ENCODE data around the gene NPTXR.
"Not testable (repeated sequence)": the region's sequence is repeated elsewhere in the genome, so short reads cannot be mapped to it uniquely, and the experiment has no call there.

Gene NPTXR

DNA sequence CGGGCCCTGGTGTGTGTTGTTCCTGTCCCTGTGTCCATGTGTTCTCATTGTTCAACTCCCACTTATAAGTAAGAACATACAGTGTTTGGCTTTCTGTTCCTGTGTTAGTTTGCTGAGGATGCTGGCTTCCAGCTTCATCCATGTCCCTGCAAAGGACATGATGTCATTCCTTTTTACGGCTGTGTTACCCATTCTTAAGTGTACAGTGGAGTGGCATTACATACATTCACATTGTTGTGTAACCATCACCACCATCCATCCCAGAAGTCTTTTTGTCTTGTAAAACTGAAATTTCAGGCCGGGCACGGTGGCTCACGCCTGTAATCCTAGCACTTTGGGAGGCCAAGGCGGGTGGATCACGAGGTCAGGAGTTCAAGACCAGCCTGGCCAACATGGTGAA is 10.6 kb upstream of the NPTXR start:
- DNase-seq (ENCODE audit: insufficient read length, low spot score); FAIRE-seq: not testable (repeated sequence)

DNA sequence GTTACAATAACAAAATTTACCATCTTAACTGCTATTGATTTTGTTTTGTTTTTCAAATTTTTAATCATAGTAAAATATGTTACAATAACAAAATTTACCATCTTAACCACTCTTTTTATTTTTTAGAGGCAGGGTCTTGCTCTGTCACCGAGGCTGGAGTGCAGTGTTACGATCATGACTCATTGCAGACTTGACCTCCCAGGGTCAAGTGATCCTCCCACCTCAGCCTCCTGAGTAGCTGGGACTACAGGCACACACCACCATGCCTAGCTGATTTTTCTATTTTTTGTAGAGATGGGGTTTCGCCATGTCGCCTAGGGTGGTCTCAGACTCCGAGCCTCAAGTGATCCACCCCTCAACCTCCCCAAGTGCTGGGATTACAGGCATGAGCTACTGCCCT is 10.1 kb upstream of the NPTXR start:
- not testable (repeated sequence) for DNase-seq (ENCODE audit: insufficient read length, low spot score); FAIRE-seq

DNA sequence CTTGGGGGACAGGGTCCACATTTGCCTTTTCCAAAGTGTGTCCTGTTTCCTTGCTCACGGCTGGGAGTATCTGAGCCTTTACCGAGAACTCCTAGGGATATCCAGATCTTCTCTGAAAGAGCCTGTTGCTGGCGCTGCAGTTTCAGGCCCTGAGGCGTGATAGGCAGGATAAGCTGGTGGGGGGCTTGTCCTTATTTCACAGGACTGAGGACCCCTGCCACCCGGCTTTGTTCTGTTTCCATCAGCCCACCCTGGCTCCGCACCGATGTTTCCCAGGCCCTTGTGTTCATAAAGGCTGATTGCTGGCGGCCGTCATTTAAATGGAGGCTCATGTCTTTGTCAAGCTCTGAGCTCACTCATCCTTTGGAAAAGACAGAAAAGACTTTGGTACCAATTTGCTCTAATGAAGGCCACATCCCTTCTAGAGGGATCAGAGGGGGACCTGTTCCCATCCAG is 9.4 kb upstream of the NPTXR start:
- FAIRE-seq, result no peak
- DNase-seq (ENCODE audit: insufficient read length, low spot score), result no peak

DNA sequence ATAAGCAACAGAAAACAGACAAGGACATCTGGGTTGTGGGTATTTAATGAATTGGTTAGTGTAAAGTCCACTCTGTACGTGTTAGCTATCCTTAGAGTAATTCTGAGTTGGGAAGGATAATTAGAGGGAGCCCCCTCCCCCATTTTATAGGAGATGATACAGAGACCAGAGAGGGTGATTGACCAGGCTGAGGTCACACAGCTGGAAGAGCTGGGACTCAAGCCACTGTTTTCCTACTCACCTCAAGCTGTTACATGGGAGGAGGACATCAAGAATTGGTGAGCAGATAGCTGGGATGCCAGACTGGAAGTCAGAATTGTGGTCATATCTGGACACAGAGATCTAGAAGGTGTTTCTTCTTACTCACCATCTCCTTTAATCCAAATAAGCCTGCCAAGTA is 8.7 kb upstream of the NPTXR start:
- FAIRE-seq, result no peak
- no peak for DNase-seq (ENCODE audit: insufficient read length, low spot score)

DNA sequence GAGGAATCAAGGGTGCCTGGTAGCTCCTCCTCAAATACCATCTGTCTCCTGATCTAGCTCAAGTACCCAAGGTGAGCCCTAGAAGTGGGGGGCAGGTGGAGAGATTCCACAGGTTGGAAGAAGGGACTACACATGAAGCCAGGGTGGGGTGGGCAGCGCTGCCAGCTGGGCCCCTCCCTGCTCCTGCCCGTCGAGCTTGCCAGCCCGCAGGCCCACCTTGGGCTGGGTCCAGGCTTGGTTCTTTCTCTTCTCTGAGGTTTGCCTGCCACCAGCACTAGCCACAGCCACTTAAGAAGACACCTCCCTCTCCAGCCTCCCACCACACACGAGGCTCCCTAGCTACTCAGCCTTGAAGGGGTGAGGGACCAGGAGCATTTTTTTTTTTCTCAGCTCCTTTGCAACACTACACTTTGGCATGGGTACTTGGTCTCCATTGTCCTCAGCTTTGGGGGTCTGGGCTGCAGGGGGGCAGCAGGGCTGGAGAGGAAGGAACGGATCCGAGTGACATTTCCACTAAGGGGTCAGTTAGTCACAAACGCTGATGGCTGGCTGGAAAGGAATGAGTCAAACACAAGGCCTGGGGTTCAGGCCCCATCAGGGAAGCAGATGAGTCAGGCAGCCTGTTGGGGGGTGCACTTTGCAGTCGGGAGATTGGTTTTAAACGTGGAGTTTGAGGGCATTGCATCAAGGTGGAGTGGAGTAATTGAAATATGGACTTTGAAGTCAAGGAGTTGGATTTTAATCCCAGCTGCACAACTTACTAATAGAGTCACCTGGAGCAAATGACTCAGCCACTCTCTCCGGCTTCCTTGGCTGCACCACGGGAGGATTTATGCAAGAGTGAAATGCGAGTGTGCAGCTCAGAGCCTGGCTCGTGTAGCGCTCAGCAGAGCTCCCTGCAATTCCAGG is 7.4 kb upstream of the NPTXR start:
- FAIRE-seq, result no peak
- DNase-seq (ENCODE audit: insufficient read length, low spot score), result no peak

DNA sequence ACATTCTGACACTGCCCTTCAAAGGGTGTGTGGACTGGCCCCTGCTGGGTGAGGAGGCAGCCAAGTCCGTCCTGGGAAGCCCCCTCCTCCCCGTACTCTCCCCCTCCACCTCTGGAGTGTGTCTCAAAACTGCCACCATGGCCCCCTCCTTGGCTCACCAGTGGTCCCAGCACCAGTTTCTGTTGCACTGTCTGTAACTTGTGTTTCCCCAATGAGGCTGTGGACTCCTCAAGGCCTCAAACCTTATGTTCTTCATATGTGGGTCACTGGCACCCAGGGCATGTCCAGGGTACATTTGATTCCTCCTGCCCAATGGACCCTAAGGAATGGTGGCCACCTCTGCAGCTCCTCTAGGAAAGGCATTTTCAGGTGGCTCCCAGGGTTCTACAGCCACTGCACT is 6.6 kb upstream of the NPTXR start:
- FAIRE-seq, result no peak
- no peak for DNase-seq (ENCODE audit: insufficient read length, low spot score)

DNA sequence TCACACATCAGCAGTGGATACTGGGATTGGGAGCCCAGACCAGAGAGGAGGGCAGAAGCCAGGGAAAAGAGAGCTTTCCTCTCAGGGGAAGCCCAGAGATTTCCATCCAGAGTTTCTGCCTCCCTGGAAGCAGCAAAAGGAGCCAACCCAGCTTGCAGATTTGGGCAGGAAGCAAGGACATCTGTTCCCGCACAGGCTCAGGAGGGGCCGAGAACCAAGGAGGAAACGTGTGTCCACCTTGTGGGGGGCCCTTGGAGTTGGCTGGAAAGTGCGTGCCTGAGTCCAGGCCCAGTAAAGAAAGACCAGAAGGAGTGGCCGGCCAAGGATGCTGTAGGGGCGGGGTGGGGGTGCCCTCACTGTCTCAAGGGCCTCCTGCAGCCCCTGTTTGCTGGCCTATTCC is 6.0 kb upstream of the NPTXR start:
- no peak for FAIRE-seq
- DNase-seq (ENCODE audit: insufficient read length, low spot score), result no peak

DNA sequence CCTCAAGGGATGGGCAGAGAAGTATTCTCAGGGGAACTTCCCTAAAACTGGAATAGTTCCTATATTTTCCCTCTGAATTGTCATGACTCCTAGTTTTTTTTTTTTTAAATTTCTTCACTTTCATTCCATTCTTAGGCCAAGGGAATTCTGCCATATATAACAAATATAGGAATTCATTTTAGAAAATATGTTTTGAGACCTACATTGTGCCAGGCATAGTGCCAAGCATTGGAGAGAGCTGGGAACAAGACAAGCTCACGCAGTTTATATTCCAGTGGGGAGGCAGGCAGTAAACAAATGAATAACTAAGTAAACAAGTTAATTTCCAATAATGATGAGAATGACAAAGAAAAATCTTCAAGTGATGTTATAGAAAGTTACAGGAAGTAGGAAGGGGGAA is 2.6 kb upstream of the NPTXR start:
- FAIRE-seq (no peak), DNase-seq (ENCODE audit: insufficient read length, low spot score) (no peak)

DNA sequence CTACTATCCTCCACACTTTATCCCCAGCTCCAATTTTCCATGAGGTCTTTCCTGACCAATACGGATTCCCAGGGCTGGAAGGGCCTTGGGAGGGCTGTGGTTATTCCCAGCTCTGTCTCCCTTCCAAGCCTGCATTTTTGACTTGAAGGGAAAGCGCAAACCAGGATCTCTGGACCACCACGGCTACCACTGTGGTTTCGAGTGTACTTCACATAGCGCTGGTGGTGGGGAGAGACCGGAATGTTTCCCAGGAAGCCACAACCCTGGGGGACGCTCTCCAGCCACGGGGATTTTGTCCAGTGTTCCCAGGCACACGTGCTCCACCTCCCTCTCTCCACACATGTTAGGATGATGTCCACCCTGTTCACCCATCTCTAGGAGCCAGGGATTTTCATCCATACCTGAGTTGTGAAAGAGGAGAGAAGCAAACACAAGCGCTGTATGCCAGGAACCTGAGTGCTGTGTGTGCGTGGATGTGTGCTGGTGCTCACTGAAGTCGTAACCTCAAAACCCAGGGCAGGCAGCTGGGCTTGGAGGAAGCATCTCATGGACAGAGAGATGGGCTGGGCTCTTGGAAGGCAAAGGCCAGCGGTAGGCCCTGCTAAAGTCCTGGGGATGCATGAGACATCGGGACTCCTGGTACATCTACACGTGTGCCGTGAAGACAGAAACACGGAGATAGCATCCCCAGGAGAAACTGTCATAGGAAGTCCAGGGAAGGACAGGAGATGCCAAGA is 1.3 kb upstream of the NPTXR start:
- no peak for FAIRE-seq
- DNase-seq (ENCODE audit: insufficient read length, low spot score), result no peak

DNA sequence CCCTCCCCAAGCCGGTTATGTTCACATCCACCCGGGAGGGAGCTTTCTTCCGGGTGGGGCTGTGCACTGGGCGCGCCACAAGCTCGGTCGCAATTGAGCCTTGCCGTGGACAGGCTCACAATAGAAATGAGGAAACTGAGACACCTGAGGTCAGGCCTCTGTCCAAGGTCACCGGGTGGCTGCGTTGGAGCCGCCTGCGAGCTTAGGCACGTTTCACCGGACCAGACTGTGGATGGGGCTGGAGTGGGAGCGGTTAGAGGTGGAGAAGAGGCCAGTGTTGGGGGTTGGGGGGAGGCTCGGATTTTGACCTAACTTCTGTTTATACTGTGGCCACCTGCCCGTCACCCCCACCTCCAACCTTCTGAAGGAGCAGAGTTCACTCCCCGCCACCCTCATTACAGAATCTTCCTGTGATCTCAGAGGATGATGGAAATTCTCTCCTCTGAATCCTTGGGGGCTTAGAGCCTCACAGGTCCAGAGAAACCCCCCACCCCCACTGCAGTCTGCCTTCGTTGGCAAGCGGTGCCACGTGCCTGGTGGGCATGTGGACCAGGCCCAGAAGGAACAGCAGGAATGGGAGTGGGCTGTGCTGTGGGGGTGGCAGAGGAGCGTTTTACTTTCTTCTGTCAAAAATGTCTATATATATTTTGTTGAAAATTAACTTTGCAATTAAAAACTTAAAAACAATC is 631 bp upstream of the NPTXR start:
- DNase-seq (ENCODE audit: insufficient read length, low spot score), result no peak
- FAIRE-seq, result no peak

DNA sequence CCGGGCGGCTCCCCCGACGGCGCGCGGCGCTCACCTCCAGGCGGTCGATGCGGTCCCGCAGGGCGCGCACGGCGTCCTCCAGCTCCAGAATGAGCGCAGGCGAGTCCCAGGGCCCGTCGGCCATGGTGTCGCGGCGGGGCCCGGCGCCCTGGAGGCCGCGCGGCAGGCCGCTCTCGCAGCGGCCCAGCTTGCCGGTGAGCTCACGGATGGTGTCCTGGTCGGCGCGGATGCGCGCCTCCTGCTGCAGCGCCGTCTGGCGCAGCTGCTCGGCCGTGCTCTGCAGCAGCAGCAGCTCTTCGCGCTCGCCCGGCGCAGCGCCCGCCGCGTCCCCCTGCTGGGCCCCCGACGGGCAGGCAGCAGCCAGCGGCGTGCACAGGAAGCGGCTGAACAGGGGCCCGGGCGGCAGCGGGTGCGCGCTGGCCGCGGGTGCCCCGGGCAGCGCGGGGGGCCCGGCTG is 599 bp downstream of the NPTXR start:
- DNase-seq (ENCODE audit: insufficient read length, low spot score) (peak; percentile 71), FAIRE-seq (no peak)

DNA sequence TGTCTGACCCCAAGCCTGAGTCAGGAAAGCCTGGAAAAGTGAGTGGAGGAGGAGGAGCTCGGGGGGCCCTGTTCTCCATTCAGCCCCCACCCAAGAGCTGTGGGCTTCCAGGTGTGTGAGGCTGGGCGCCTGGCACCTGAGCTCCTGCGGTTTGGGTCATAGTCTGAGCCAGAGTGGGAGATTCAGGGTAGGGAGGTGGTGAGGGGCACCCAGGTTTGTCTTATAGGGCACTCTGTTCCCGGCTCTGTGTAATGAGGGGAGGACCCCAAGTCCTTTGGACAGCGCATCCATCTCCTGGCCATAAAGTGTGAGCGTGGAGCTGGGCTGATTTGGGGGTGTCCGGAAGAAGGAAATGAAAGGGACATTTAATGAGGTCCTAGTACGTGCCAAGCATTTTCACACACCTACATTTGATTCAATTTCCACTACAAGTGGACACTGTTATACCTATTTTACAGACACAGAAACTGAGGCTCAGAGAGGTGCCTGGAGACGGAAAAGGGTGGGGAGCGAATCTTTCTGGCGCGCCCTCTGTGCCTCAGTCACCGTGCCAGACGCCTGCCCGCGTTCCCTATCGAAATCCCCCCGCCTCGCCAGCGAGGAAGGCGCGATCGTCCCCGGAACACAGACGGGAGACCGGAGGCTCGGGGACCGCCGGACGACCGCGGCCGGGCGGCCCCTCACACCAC is 1.2 kb downstream of the NPTXR start:
- DNase-seq (ENCODE audit: insufficient read length, low spot score) (no peak), FAIRE-seq (no peak)

DNA sequence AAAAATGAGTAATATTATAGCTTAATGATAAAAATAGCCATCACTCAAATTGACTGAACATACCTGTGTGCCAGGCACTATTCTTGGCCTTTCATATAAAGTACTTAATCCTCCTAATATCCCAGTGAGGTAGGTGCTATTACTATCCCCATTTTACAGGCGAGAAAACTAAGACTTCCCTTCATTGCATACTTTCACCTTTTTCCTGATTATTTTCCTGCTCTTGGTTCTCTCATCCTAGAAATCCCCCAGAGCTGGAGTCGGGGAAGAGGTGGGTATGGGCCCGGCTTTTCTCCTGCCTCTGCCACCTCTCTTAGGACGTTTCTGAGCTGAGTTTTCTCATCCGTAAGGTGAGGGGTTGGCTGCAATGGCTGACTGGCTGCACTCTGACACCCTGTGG is 2.2 kb downstream of the NPTXR start:
- FAIRE-seq (no peak), DNase-seq (ENCODE audit: insufficient read length, low spot score) (no peak)

DNA sequence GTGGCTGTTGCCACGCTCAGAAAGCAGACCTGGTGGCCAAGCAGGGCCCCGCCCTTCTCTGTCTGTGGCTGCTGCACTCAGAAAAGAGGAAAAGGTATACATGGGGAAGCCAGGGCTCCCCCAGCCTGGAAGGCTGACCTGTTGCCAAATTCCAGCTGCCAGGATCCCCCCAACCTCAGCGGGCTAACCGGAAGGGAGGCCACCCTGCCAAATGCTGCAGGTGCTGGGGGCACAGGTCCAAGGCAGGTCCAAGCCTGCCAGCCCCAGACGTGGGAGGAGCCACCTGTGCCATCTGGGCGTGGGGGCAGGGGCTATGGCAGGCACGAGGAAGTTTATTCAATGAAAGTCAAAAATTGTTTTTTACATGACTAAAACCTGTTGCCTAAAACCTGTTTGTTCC is 2.6 kb downstream of the NPTXR start:
- FAIRE-seq (no peak), DNase-seq (ENCODE audit: insufficient read length, low spot score) (no peak)

DNA sequence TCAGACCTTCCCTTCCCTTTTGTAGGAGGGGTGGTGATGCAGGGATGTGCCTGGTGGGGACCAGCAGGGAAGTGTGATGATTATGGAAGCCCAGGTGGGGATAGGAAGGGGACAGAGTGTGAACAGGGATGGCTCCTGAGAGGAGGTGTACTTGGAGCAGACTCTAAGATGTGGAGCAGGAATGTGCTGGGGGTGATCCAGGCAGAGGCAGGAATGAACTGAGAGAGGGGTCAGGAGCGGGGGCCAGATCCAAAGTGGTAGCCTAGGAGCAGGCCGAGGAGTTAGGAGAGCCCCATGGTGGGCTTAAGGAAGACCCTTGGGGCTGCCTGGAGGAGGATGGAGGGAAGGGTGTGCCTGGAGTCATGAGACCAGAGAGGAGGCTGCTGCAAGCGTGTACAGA is 3.7 kb downstream of the NPTXR start:
- FAIRE-seq (no peak), DNase-seq (ENCODE audit: insufficient read length, low spot score) (no peak)

DNA sequence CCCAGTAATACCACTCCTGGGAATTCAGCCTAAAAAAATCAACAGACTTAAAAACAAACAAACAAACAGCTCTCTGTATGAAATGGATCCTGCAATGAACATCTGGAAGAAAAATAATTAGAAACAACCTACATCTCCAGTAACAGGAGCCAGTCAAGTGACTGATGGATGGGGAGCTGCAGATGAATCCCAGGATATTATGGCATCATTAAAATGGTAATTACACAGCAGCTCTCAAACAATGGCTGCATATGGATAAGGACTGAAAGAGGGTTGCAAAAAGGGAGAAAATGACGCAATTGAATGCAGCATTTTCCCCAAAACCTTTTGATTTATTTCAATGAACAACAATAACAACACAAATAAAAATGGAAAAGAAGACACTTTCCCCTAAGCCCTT is 4.1 kb downstream of the NPTXR start:
- DNase-seq (ENCODE audit: insufficient read length, low spot score), result no peak
- no peak for FAIRE-seq

DNA sequence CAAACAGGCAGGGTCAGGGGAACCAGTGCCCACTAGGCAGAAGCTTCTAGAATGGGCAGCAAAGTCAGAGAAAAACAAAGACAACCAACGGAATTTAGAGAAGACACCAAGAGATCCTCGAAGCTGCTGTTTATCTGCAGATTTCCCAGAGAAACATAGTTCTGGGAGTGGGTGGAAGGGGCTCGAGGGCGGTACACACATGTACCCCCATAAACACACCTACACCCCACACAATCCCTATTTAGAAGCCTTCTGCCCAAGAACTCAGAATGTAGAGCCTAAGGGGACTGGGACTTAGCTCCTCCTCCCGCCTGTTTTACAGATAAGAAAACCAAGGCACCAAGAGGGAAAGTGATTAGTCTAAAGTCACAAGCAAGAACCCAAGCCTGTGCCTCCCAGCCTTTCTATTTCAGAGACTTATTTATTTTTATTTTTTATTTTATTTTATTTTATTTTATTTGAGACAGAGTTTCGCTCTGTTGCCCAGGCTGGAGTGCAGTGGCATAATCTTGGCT is 6.4 kb downstream of the NPTXR start:
- no peak for FAIRE-seq

DNA sequence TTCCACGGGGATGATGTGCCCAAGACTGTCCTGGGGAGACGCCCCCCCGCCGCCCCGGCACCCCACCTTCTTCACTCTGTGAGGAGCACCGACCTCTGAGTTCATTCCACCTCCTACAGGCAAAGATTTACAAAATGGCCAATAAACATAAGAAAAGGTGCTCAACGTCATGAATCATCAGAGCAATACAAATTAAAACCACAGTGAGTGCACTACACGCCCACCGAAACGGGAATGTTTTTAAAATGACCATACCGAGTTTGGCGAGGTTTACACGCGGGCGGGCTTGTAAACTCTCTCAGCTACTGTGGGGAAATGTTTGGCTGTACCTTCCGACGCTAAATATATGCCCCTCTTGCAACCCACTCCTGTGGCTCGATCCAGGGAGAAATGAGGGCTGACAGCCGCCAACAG is 7.9 kb downstream of the NPTXR start:
- no peak for DNase-seq (ENCODE audit: insufficient read length, low spot score)
- FAIRE-seq, result no peak

More for the DNA sequence above, 6.4 kb downstream of the NPTXR start:
- no peak for DNase-seq (ENCODE audit: insufficient read length, low spot score)

DNA sequence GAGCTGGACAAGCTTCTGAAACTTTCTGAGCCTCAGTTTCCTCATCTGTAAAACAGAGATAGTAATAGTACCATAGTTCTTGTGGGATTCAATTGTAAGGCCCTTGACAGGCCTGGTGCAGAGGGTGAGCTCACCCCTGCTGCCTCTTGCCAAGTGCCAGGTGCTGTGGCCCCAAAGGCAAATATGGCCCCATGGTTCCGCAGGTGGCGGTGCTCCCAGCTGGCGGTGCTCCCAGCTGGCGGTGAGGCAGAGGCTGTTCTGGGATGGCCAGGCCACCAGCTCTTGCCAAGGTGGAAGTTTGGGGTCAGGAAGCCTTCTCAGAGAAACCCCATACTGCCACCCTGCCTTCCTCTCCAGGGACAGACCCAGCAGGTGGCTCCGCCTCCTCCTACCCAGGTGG is 8.8 kb downstream of the NPTXR start:
- no peak for DNase-seq (ENCODE audit: insufficient read length, low spot score)
- FAIRE-seq, result no peak

DNA sequence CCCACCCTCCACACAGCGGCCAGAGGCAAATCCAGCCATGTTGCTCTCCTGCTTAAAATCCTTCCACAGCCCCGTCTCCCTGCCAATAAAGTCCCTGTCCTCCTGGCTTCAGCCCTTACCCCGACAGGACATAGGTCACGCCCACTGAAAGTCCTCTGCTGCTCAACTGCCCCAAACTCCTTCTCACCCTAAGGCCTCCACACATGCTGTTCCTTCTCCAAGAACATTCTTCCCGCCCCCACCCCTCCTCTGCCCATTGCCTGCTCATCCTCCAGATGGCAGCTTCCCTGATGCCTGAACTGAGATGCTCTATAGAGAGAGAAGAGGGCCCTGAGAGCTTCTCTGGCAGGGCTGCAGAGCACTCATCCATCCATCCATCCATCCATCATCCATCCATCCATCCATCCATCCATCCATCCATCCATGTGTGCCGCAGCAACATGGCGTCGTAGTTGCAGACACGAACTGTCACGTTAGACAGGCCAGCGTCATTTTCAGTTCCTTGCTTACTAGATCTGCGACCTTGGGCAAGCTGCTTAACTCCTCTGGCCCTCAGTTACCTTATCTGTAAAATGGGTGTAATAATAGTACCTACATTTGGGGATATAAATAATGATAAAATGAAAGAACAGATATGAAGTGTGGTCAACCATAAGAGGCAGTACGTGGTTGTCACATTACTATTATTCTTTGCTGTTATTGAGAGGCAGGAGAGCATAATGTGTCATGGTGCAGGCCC is 9.4 kb downstream of the NPTXR start:
- DNase-seq (ENCODE audit: insufficient read length, low spot score) (no peak), FAIRE-seq (no peak)
